ENCODE data around the gene HSPA1L.
"Not testable (repeated sequence)": the region's sequence is repeated elsewhere in the genome, so short reads cannot be mapped to it uniquely, and the experiment has no call there.

Gene HSPA1L

GRCh38 chr6:31815025-31815838, at the start of gene HSPA1L, which contains the start of gene HSPA1A:
Gene HSPA1L, minus strand, starts transcription at chr6:31815283. Its CDS starts 3,311 bp downstream, at chr6:31811972.
Gene HSPA1A, plus strand, starts transcription at chr6:31815543. Its CDS starts 214 bp downstream, at chr6:31815757.
- H3K4me3 Mint-ChIP-seq: peak within 1 kb of the TSS; percentile 96 to 99
- ATAC-seq (replicated peaks) (peak; percentile 55 to 64), DNase-seq (peak; percentile 68)
- no peaks in the 10 kb centered on the region for H3K9me3 Mint-ChIP-seq
- H3K27ac Mint-ChIP-seq: peak within 1 kb of the TSS; percentile 97
- H3K27me3 Mint-ChIP-seq: no peaks in the 10 kb centered on the region
- H3K36me3 Mint-ChIP-seq: peaks cover 2 to 8% of the 10 kb centered on the region in 2 donors
- peaks cover 25 to 38% of the 10 kb centered on the region in 2 donors for H3K4me1 Mint-ChIP-seq

GRCh38 chr6:31864818-31865204, 49.7 kb upstream of the HSPA1L start:
- Mint-ChIP-seq H3K27ac (no peak overlapping the region), H3K36me3 (peaks cover 7 to 19% of the 10 kb centered on the region in 2 donors), H3K27me3 (peaks cover 0 to 6% of the 10 kb centered on the region in 2 donors), H3K4me3 (peak overlapping the region in 1 of 2 donors; percentile 94), H3K9me3 (no peaks in the 10 kb centered on the region), H3K4me1 (peaks cover 20 to 41% of the 10 kb centered on the region in 2 donors)
- DNase-seq: no peak
- ATAC-seq (replicated peaks): no peak

- H3K36me3 Mint-ChIP-seq: peaks cover 14 to 26% of the 10 kb centered on the region in 2 donors
- peaks cover 20 to 42% of the 10 kb centered on the region in 2 donors for H3K4me1 Mint-ChIP-seq
- ATAC-seq (replicated peaks); H3K27me3 Mint-ChIP-seq; H3K9me3 Mint-ChIP-seq; DNase-seq: not testable (repeated sequence)
- peak overlapping the region; percentile 97 for H3K27ac Mint-ChIP-seq
- H3K4me3 Mint-ChIP-seq: peak overlapping the region; percentile 94 to 96
Measured at GRCh38 chr6:31864123-31864562, 49.1 kb upstream of the HSPA1L start.

- DNase-seq (peak; percentile 100), ATAC-seq (replicated peaks) (peak; percentile 94 to 96)
- H3K36me3 Mint-ChIP-seq: peaks cover 20 to 34% of the 10 kb centered on the region in 2 donors
- no peaks in the 10 kb centered on the region for H3K9me3 Mint-ChIP-seq
- peak within 1 kb of the TSS; percentile 97 for H3K27ac Mint-ChIP-seq
- peaks cover 20 to 42% of the 10 kb centered on the region in 2 donors for H3K4me1 Mint-ChIP-seq
- peak within 1 kb of the TSS; percentile 94 to 96 for H3K4me3 Mint-ChIP-seq
- no peaks in the 10 kb centered on the region for H3K27me3 Mint-ChIP-seq
Measured at GRCh38 chr6:31862344-31863235, 47.5 kb upstream of the HSPA1L start, which contains the start of gene NEU1. Gene NEU1, minus strand, starts transcription at chr6:31862821. Its CDS starts 45 bp downstream, at chr6:31862776.

- Mint-ChIP-seq H3K27ac (peak overlapping the region; percentile 97), H3K27me3 (no peaks in the 10 kb centered on the region), H3K9me3 (no peaks in the 10 kb centered on the region), H3K4me3 (peak overlapping the region; percentile 94 to 96), H3K4me1 (peaks cover 20 to 42% of the 10 kb centered on the region in 2 donors), H3K36me3 (peaks cover 24 to 39% of the 10 kb centered on the region in 2 donors)
- no peak for ATAC-seq (replicated peaks)
- no peak for DNase-seq
Measured at GRCh38 chr6:31861919-31862343, 46.8 kb upstream of the HSPA1L start.

- H3K36me3 Mint-ChIP-seq: peaks cover 25 to 39% of the 10 kb centered on the region in 2 donors
- ATAC-seq (replicated peaks) (no peak), DNase-seq (no peak)
- H3K9me3 Mint-ChIP-seq: no peaks in the 10 kb centered on the region
- H3K27me3 Mint-ChIP-seq: no peaks in the 10 kb centered on the region
- H3K4me1 Mint-ChIP-seq: peaks cover 20 to 42% of the 10 kb centered on the region in 2 donors
- peak overlapping the region; percentile 94 to 96 for H3K4me3 Mint-ChIP-seq
- no peak overlapping the region for H3K27ac Mint-ChIP-seq
Measured at GRCh38 chr6:31861150-31861549, 46.1 kb upstream of the HSPA1L start.

GRCh38 chr6:31860349-31860748, 45.3 kb upstream of the HSPA1L start:
- Mint-ChIP-seq H3K27me3 (no peaks in the 10 kb centered on the region), H3K9me3 (no peaks in the 10 kb centered on the region), H3K27ac (no peak overlapping the region), H3K4me1 (peaks cover 20 to 42% of the 10 kb centered on the region in 2 donors), H3K4me3 (no peak overlapping the region), H3K36me3 (peaks cover 27 to 42% of the 10 kb centered on the region in 2 donors)
- ATAC-seq (replicated peaks) (no peak), DNase-seq (no peak)

- Mint-ChIP-seq H3K27me3 (no peaks in the 10 kb centered on the region), H3K27ac (no peak overlapping the region), H3K4me1 (peaks cover 17 to 38% of the 10 kb centered on the region in 2 donors), H3K9me3 (no peaks in the 10 kb centered on the region), H3K36me3 (peaks cover 30 to 44% of the 10 kb centered on the region in 2 donors), H3K4me3 (no peak overlapping the region)
- DNase-seq: no peak
- no peak for ATAC-seq (replicated peaks)
Measured at GRCh38 chr6:31859923-31860322, 44.8 kb upstream of the HSPA1L start.

- no peaks in the 10 kb centered on the region for H3K9me3 Mint-ChIP-seq
- no peak for ATAC-seq (replicated peaks)
- H3K36me3 Mint-ChIP-seq: peaks cover 30 to 44% of the 10 kb centered on the region in 2 donors
- H3K27me3 Mint-ChIP-seq: no peaks in the 10 kb centered on the region
- H3K4me1 Mint-ChIP-seq: peaks cover 16 to 26% of the 10 kb centered on the region in 2 donors
- H3K27ac Mint-ChIP-seq: no peak overlapping the region
- no peak for DNase-seq
- H3K4me3 Mint-ChIP-seq: no peak overlapping the region
Measured at GRCh38 chr6:31858707-31859106, 43.6 kb upstream of the HSPA1L start.

GRCh38 chr6:31857774-31858173, 42.7 kb upstream of the HSPA1L start:
- H3K9me3 Mint-ChIP-seq; H3K4me3 Mint-ChIP-seq; H3K27me3 Mint-ChIP-seq; ATAC-seq (replicated peaks); DNase-seq: not testable (repeated sequence)
- Mint-ChIP-seq H3K36me3 (peaks cover 32 to 47% of the 10 kb centered on the region in 2 donors), H3K27ac (peak overlapping the region; percentile 38), H3K4me1 (peaks cover 14 to 23% of the 10 kb centered on the region in 2 donors)

GRCh38 chr6:31851980-31852718, 37.1 kb upstream of the HSPA1L start:
- H3K4me3 Mint-ChIP-seq; H3K4me1 Mint-ChIP-seq; H3K9me3 Mint-ChIP-seq; H3K27ac Mint-ChIP-seq; ATAC-seq (replicated peaks); DNase-seq; H3K27me3 Mint-ChIP-seq: not testable (repeated sequence)
- peaks cover 13 to 21% of the 10 kb centered on the region in 2 donors for H3K36me3 Mint-ChIP-seq

- ATAC-seq (replicated peaks) (no peak), DNase-seq (no peak)
- Mint-ChIP-seq H3K36me3 (peaks cover 10 to 19% of the 10 kb centered on the region in 2 donors), H3K4me3 (no peak overlapping the region), H3K4me1 (no peaks in the 10 kb centered on the region), H3K27me3 (no peaks in the 10 kb centered on the region), H3K9me3 (no peaks in the 10 kb centered on the region), H3K27ac (no peak overlapping the region)
Measured at GRCh38 chr6:31851485-31851832, 36.4 kb upstream of the HSPA1L start.

GRCh38 chr6:31850765-31851484, 35.8 kb upstream of the HSPA1L start:
- Mint-ChIP-seq H3K4me1 (no peaks in the 10 kb centered on the region), H3K27ac (no peak overlapping the region), H3K27me3 (no peaks in the 10 kb centered on the region), H3K9me3 (no peaks in the 10 kb centered on the region), H3K36me3 (peaks cover 10 to 19% of the 10 kb centered on the region in 2 donors), H3K4me3 (no peak overlapping the region)
- ATAC-seq (replicated peaks) (no peak), DNase-seq (no peak)

Data from stimulated activated naive B cell treated with anti-CD40 and anti-IgM and Interleukin-4, amounts not matched to agents 10 μg/mL and 1 μg/mL and 100 μg/mL, for 72 hours (primary cell).